HG03103 (cell line): ENCODE results near the gene CACHD1.

ENCODE experiments used
- ATAC-seq: cut with Tn5 transposase; IDR thresholded peaks from one replicate; pipeline ENCODE4 v1.9.1; 2021; ENCODE audit warnings: low read depth; ENCODE audit not compliant: unreplicated experiment

The CACHD1 gene

GRCh38 chr1:64518692-64519481 lies 49.0 kb downstream of the CACHD1 start:
- no peak for ATAC-seq

GRCh38 chr1:64519901-64520300 lies 50.0 kb downstream of the CACHD1 start:
- no peak for ATAC-seq

- ATAC-seq, result no peak
Measured at GRCh38 chr1:64522740-64523139, 52.8 kb downstream of the CACHD1 start.

GRCh38 chr1:64523413-64524337 lies 53.7 kb downstream of the CACHD1 start:
- no peak for ATAC-seq

- ATAC-seq, result no peak
Measured at GRCh38 chr1:64524614-64525013, 54.7 kb downstream of the CACHD1 start.

GRCh38 chr1:64525116-64525686 lies 55.3 kb downstream of the CACHD1 start:
- ATAC-seq, result no peak

GRCh38 chr1:64526312-64526711 lies 56.4 kb downstream of the CACHD1 start:
- no peak for ATAC-seq

- no peak for ATAC-seq
Measured at GRCh38 chr1:64527165-64527564, 57.2 kb downstream of the CACHD1 start.

- ATAC-seq, result no peak
Measured at GRCh38 chr1:64527786-64528185, 57.9 kb downstream of the CACHD1 start.

- ATAC-seq, result no peak
Measured at GRCh38 chr1:64530969-64531692, 61.2 kb downstream of the CACHD1 start.

- ATAC-seq, result no peak
Measured at GRCh38 chr1:64532646-64533045, 62.7 kb downstream of the CACHD1 start.

- no peak for ATAC-seq
Measured at GRCh38 chr1:64535938-64536835, 66.3 kb downstream of the CACHD1 start.

- ATAC-seq, result no peak
Measured at GRCh38 chr1:64536836-64537490, 67.0 kb downstream of the CACHD1 start.

GRCh38 chr1:64537942-64538341 lies 68.0 kb downstream of the CACHD1 start:
- ATAC-seq, result no peak

- no peak for ATAC-seq
Measured at GRCh38 chr1:64538389-64538788, 68.5 kb downstream of the CACHD1 start.

GRCh38 chr1:64539289-64539688 lies 69.4 kb downstream of the CACHD1 start:
- no peak for ATAC-seq

- ATAC-seq, result no peak
Measured at GRCh38 chr1:64539781-64540218, 69.9 kb downstream of the CACHD1 start.

GRCh38 chr1:64540265-64540791 lies 70.4 kb downstream of the CACHD1 start:
- no peak for ATAC-seq

- ATAC-seq, result no peak
Measured at GRCh38 chr1:64542118-64542517, 72.2 kb downstream of the CACHD1 start.
